SK-N-SH (cell line): Measurements from ENCODE around the gene MED27. TPM values are rescaled to one million over a fixed set of nuclear protein-coding genes. Genes with fewer than 3 reads are reported as not detected.

Experiments used
- CTCF ChIA-PET: fragments of 300-600, 350-600 bp; formaldehyde crosslinking; extraction: SDS; loops from one replicate; lab custom pipeline; 2021; lab: Yijun Ruan, JAX
- POLR2A ChIA-PET: fragments of 350-600 bp; sonication (Branson Sonifier 250); formaldehyde crosslinking; extraction: SDS; loops from one replicate; lab custom pipeline; 2020; ENCODE audit warnings: antibody characterized with exemption, inconsistent platforms; lab: Yijun Ruan, JAX
- DNase-seq: peaks from one replicate; pipeline ENCODE4 v3.0.0; 2012
- H2AFZ ChIP-seq: fragments of 200-600 bp; sonication (generic); 2 replicates; pipeline ENCODE4 v1.8.1; 2016; ENCODE audit warnings: antibody characterized with exemption, mild to moderate bottlenecking, low read depth
- H3F3A ChIP-seq: fragments of 200-600 bp; sonication (generic); replicated peaks from 2 replicates; pipeline ENCODE3; 2016; ENCODE audit warnings: antibody characterized with exemption, mild to moderate bottlenecking; ENCODE audit not compliant: insufficient read depth
- H3K27ac ChIP-seq, 2 experiments: fragments of 200-500 bp in 1 of 2; fragments of 200-600 bp in 1 of 2; sonication (Bioruptor generic) in 1 of 2; sonication (generic), shearing (Covaris generic) in 1 of 2; 2 replicates each; pipeline versions ENCODE4 v1.5.1 to v1.6.1; 2014 to 2016; ENCODE audit warnings: low read depth in 2 of 2, inconsistent platforms in 1 of 2, low read length in 1 of 2, mild to moderate bottlenecking in 1 of 2, mixed read lengths in 1 of 2
- H3K27me3 ChIP-seq: fragments of 200-600 bp; sonication (generic), shearing (Covaris generic); 2 replicates; pipeline ENCODE4 v1.6.1; 2016; ENCODE audit warnings: mixed run types; ENCODE audit not compliant: insufficient read depth
- H3K36me3 ChIP-seq, 2 experiments: fragments of 200-500 bp in 1 of 2; fragments of 200-600 bp in 1 of 2; sonication (Bioruptor generic) in 1 of 2; sonication (generic) in 1 of 2; replicated peaks in 1 of 2; 2 replicates each; pipeline versions ENCODE3 to v1.5.1; 2014 to 2016; ENCODE audit warnings: low read length in 1 of 2, mild to moderate bottlenecking in 1 of 2; ENCODE audit not compliant: insufficient read depth in 2 of 2, control insufficient read depth in 1 of 2
- H3K4me1 ChIP-seq, 2 experiments: fragments of 200-500 bp in 1 of 2; fragments of 200-600 bp in 1 of 2; sonication (Bioruptor generic) in 1 of 2; sonication (generic), shearing (Covaris generic) in 1 of 2; 2 replicates each; pipeline versions ENCODE4 v1.5.1 to v1.6.1; 2014 to 2016; ENCODE audit warnings: low read depth in 1 of 2, low read length in 1 of 2, mixed run types in 1 of 2; ENCODE audit not compliant: insufficient read depth in 2 of 2, control insufficient read depth in 1 of 2
- H3K4me2 ChIP-seq: fragments of 200-600 bp; sonication (generic), shearing (Covaris generic); 2 replicates; pipeline ENCODE4 v1.6.1; 2017; ENCODE audit warnings: mixed run types
- H3K4me3 ChIP-seq, 2 experiments: fragments of 200-500 bp in 1 of 2; fragments of 200-600 bp in 1 of 2; sonication (Bioruptor generic) in 1 of 2; sonication (generic), shearing (Covaris generic) in 1 of 2; 2 replicates each; pipeline versions ENCODE4 v1.5.1 to v1.8.1; 2014 to 2016; ENCODE audit warnings: low read depth in 2 of 2, inconsistent platforms in 1 of 2, low read length in 1 of 2, mild to moderate bottlenecking in 1 of 2, mixed read lengths in 1 of 2, moderate library complexity in 1 of 2
- H3K79me2 ChIP-seq: fragments of 200-600 bp; sonication (generic); 2 replicates; pipeline ENCODE4 v1.8.1; 2017; ENCODE audit warnings: mild to moderate bottlenecking; ENCODE audit not compliant: insufficient read depth
- H3K9ac ChIP-seq: fragments of 200-600 bp; sonication (generic); 2 replicates; pipeline ENCODE4 v1.6.1; 2017; ENCODE audit warnings: mixed run types
- H3K9me2 ChIP-seq: fragments of 200-600 bp; sonication (generic); 2 replicates; pipeline ENCODE4 v1.6.1; 2017; ENCODE audit warnings: mixed run types
- H3K9me3 ChIP-seq: fragments of 200-600 bp; sonication (generic); 2 replicates; pipeline ENCODE4 v1.6.1; 2017; ENCODE audit warnings: mixed run types, mild to moderate bottlenecking, moderate library complexity
- H4K20me1 ChIP-seq: fragments of 200-600 bp; sonication (generic); 2 replicates; pipeline ENCODE4 v1.6.1; 2017; ENCODE audit warnings: mild to moderate bottlenecking, mixed run types; ENCODE audit not compliant: insufficient read depth
- CHD2 ChIP-seq: fragments of 150-350 bp; IDR thresholded peaks from 2 replicates; pipeline ENCODE4 v1.6.1; 2018; ENCODE audit warnings: low read length; ENCODE audit not compliant: partially characterized antibody
- ELF1 ChIP-seq: IDR thresholded peaks from 2 replicates; pipeline ENCODE4 v1.4.0; 2012
- EP300 ChIP-seq, 2 experiments: IDR thresholded peaks; 2 replicates each; pipeline versions ENCODE4 v1.4.0 to v1.6.1; 2012; ENCODE audit warnings: borderline replicate concordance in 1 of 2, low read depth in 1 of 2, low read length in 1 of 2
- FOSL2 ChIP-seq: IDR thresholded peaks from 2 replicates; pipeline ENCODE4 v1.4.0; 2012; ENCODE audit warnings: low read depth, mild to moderate bottlenecking, moderate library complexity, borderline replicate concordance
- FOXJ3 ChIP-seq: sonication (generic); formaldehyde crosslinking; IDR thresholded peaks from 2 replicates; pipeline ENCODE4 v1.5.1; 2020; ENCODE audit warnings: mild to moderate bottlenecking, missing genetic modification reagents
- GABPA ChIP-seq: IDR thresholded peaks from 2 replicates; pipeline ENCODE4 v1.4.0; 2012; ENCODE audit warnings: low read depth, mild to moderate bottlenecking
- GATA2 ChIP-seq: sonication (generic); formaldehyde crosslinking; IDR thresholded peaks from 2 replicates; pipeline ENCODE4 v1.5.0; 2020; ENCODE audit warnings: mild to moderate bottlenecking, missing genetic modification reagents
- JUND ChIP-seq: IDR thresholded peaks from 2 replicates; pipeline ENCODE4 v1.4.0; 2012
- MAX ChIP-seq: IDR thresholded peaks from 2 replicates; pipeline ENCODE4 v1.4.0; 2012; ENCODE audit warnings: low read depth
- MEF2A ChIP-seq: IDR thresholded peaks from 2 replicates; pipeline ENCODE4 v1.4.0; 2012; ENCODE audit warnings: low read depth, borderline replicate concordance
- MXI1 ChIP-seq: IDR thresholded peaks from 2 replicates; pipeline ENCODE4 v1.6.1; 2012; ENCODE audit warnings: mild to moderate bottlenecking, low read depth, low read length, improper control_type of control experiment
- NFIC ChIP-seq: IDR thresholded peaks from 2 replicates; pipeline ENCODE4 v1.4.0; 2012; ENCODE audit warnings: borderline replicate concordance
- RAD21 ChIP-seq: IDR thresholded peaks from 2 replicates; pipeline ENCODE4 v1.6.1; 2012; ENCODE audit warnings: mild to moderate bottlenecking, low read length
- RCOR1 ChIP-seq: fragments of 150-350 bp; IDR thresholded peaks from 2 replicates; pipeline ENCODE4 v1.6.1; 2017; ENCODE audit warnings: antibody characterized with exemption, low read length
- REST ChIP-seq: IDR thresholded peaks from 2 replicates; pipeline ENCODE4 v1.6.1; 2012; ENCODE audit warnings: mild to moderate bottlenecking, low read depth, low read length, moderate library complexity
- RXRA ChIP-seq: IDR thresholded peaks from 2 replicates; pipeline ENCODE4 v1.4.0; 2012; ENCODE audit warnings: low read depth, mild to moderate bottlenecking, borderline replicate concordance
- SIN3A ChIP-seq: IDR thresholded peaks from 2 replicates; pipeline ENCODE4 v1.6.1; 2012; ENCODE audit warnings: low read depth, mild to moderate bottlenecking, low read length, moderate library complexity, borderline replicate concordance
- SMC3 ChIP-seq: IDR thresholded peaks from 2 replicates; pipeline ENCODE4 v1.6.1; 2012; ENCODE audit warnings: low read depth, low read length, improper control_type of control experiment
- TAF1 ChIP-seq: IDR thresholded peaks from 2 replicates; pipeline ENCODE4 v1.6.1; 2012; ENCODE audit warnings: low read depth, mild to moderate bottlenecking, low read length, moderate library complexity, borderline replicate concordance
- TCF12 ChIP-seq: IDR thresholded peaks from 2 replicates; pipeline ENCODE4 v1.4.0; 2012
- TEAD4 ChIP-seq: IDR thresholded peaks from 2 replicates; pipeline ENCODE4 v1.4.0; 2012; ENCODE audit warnings: mild to moderate bottlenecking, borderline replicate concordance; ENCODE audit not compliant: insufficient read depth
- USF2 ChIP-seq: fragments of 150-350 bp; IDR thresholded peaks from 2 replicates; pipeline ENCODE4 v1.6.1; 2017; ENCODE audit warnings: antibody characterized with exemption, low read length, low read depth, borderline replicate concordance
- YY1 ChIP-seq: IDR thresholded peaks from 2 replicates; pipeline ENCODE4 v1.4.0; 2012; ENCODE audit warnings: low read depth, mild to moderate bottlenecking
- WGBS: methylation state at CpG from one replicate; pipeline ENCODE4 v1.1.6; 2017; ENCODE audit warnings: low lambda C conversion rate; 5-methylcytosine and 5-hydroxymethylcytosine counted together
- polyA plus RNA-seq, 3 experiments: library from polyadenylated mRNA; depleted of rRNA; stranded (reverse); fragments of >200 nt; gene quantifications; 2 replicates each; pipeline ENCODE4 v1.2.3, GENCODE V29; 2012
- TF ChIP-seq, protein P1 (sequence below): IDR thresholded peaks from 2 replicates; pipeline ENCODE4 v1.4.0; 2012; ENCODE audit warnings: low read depth, borderline replicate concordance
- TF ChIP-seq, protein P2 (sequence below): IDR thresholded peaks from 2 replicates; pipeline ENCODE4; 2012
- TF ChIP-seq, protein P3 (sequence below): IDR thresholded peaks from 2 replicates; pipeline ENCODE4 v1.4.0; 2012; ENCODE audit warnings: low read depth, borderline replicate concordance

Gene MED27
- polyA plus RNA-seq, 1 of the 3 experiments (the other 2 are of a cell fraction): 35.0 TPM

- Histone ChIP-seq H4K20me1 (peaks cover 7% of the 10 kb centered on the region; the same call in 1 of the 2 replicates), H3K79me2 (no peaks in the 10 kb centered on the region), H3K9ac (no peak overlapping the region), H3K4me2 (no peak overlapping the region), H3F3A (no peaks in the 10 kb centered on the region), H3K9me2 (no peaks in the 10 kb centered on the region), H3K27me3 (no peaks in the 10 kb centered on the region), H2AFZ (no peak overlapping the region), H3K9me3 (no peaks in the 10 kb centered on the region), H3K27ac (peak overlapping the region in 1 of 2 experiments; percentile 91; a peak in 2 of 4 replicates), H3K4me1 (peaks cover 0 to 41% of the 10 kb centered on the region in 2 experiments; a peak in 2 of 4 replicates), H3K4me3 (no peak overlapping the region), H3K36me3 (no peaks in the 10 kb centered on the region)
- DNase-seq: peak; percentile 76
- WGBS: 91% methylated on average over 3 of the region's 5 CpGs
- POLR2A ChIA-PET: interaction anchor here (0.6 to 1.5 kb wide), 3 partner anchors 25 to 84 kb away, joined by 3 to 4 read pairs (median 3); no protein-coding TSS in a partner anchor
- CTCF ChIA-PET: interaction anchor here (0.6 to 1.3 kb wide), 5 partner anchors 82 to 200 kb away, joined by 3 to 5 read pairs (median 4); no protein-coding TSS in a partner anchor
- TF ChIP-seq, protein P1, sequence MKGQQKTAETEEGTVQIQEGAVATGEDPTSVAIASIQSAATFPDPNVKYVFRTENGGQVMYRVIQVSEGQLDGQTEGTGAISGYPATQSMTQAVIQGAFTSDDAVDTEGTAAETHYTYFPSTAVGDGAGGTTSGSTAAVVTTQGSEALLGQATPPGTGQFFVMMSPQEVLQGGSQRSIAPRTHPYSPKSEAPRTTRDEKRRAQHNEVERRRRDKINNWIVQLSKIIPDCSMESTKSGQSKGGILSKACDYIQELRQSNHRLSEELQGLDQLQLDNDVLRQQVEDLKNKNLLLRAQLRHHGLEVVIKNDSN: no peak
- TF ChIP-seq REST: no peak
- no peak for TF ChIP-seq TAF1
- no peak for TF ChIP-seq CHD2
- no peak for TF ChIP-seq GABPA
- no peak for TF ChIP-seq ELF1
- no peak for TF ChIP-seq YY1
- no peak for TF ChIP-seq FOSL2
- TF ChIP-seq NFIC: no peak
- TF ChIP-seq JUND: no peak
- TF ChIP-seq, protein P2, sequence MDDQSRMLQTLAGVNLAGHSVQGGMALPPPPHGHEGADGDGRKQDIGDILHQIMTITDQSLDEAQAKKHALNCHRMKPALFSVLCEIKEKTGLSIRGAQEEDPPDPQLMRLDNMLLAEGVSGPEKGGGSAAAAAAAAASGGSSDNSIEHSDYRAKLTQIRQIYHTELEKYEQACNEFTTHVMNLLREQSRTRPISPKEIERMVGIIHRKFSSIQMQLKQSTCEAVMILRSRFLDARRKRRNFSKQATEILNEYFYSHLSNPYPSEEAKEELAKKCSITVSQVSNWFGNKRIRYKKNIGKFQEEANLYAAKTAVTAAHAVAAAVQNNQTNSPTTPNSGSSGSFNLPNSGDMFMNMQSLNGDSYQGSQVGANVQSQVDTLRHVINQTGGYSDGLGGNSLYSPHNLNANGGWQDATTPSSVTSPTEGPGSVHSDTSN: no peak
- TF ChIP-seq GATA2 (CRISPR knock-in tag): 0 out of 2 replicates have a peak, but pooled peaks have one; percentile 36
- TF ChIP-seq TEAD4: no peak
- TF ChIP-seq SIN3A: no peak
- TF ChIP-seq EP300 (IDR thresholded peaks at IDR 0.05; ENCODE audit: borderline replicate concordance in 1 of 2, low read depth in 1 of 2, low read length in 1 of 2): peak in 1 of 2 experiments; percentile 74; a peak in 2 of 4 replicates
- TF ChIP-seq, protein P3, sequence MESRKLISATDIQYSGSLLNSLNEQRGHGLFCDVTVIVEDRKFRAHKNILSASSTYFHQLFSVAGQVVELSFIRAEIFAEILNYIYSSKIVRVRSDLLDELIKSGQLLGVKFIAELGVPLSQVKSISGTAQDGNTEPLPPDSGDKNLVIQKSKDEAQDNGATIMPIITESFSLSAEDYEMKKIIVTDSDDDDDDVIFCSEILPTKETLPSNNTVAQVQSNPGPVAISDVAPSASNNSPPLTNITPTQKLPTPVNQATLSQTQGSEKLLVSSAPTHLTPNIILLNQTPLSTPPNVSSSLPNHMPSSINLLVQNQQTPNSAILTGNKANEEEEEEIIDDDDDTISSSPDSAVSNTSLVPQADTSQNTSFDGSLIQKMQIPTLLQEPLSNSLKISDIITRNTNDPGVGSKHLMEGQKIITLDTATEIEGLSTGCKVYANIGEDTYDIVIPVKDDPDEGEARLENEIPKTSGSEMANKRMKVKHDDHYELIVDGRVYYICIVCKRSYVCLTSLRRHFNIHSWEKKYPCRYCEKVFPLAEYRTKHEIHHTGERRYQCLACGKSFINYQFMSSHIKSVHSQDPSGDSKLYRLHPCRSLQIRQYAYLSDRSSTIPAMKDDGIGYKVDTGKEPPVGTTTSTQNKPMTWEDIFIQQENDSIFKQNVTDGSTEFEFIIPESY: no peak
- TF ChIP-seq RXRA: no peak
- TF ChIP-seq USF2: no peak
- TF ChIP-seq TCF12: peak; percentile 30; the same call in 1 of the 2 replicates
- TF ChIP-seq RCOR1: peak; percentile 19; the same call in 1 of the 2 replicates
- no peak for TF ChIP-seq MAX
- TF ChIP-seq SMC3: no peak
- peak; percentile 19 for TF ChIP-seq RAD21
- no peak for TF ChIP-seq FOXJ3 (CRISPR knock-in tag)
- TF ChIP-seq MEF2A: no peak
- peak; percentile 39; the same call in 1 of the 2 replicates for TF ChIP-seq MXI1
Observed at GRCh38 chr9:131969469-131969989, 110.1 kb downstream of the MED27 start.
